GM23338 (cell line): ENCODE results near the gene RNF130.
A peak's percentile ranks its signal among the peaks of the same experiment; 100 is the strongest.

Experiments
- CREB1 ChIP-seq: fragments of 250-450 bp; sonication (Bioruptor Pico); IDR thresholded peaks from 2 replicates; pipeline ENCODE4 v1.5.0; 2020; ENCODE audit warnings: low read depth, mild to moderate bottlenecking, moderate library complexity
- CTCF ChIP-seq, 2 experiments: fragments of 200-600 bp in 1 of 2; sonication (generic) in 1 of 2; conservative IDR thresholded peaks; 2 replicates each; pipeline versions ENCODE4 v1.5.1 to v1.6.1; 2016 to 2017; ENCODE audit warnings: antibody characterized with exemption in 2 of 2, low read depth in 2 of 2, mild to moderate bottlenecking in 2 of 2, moderate library complexity in 1 of 2
- EZH2 ChIP-seq: fragments of 200-600 bp; sonication (generic); IDR thresholded peaks from one replicate; pipeline ENCODE4 v1.8.0; 2017; ENCODE audit warnings: antibody characterized with exemption, mild to moderate bottlenecking, low read depth; ENCODE audit not compliant: unreplicated experiment
- JUNB ChIP-seq: IDR thresholded peaks from one replicate; pipeline ENCODE4 v1.6.1; 2016; ENCODE audit warnings: antibody characterized with exemption; ENCODE audit not compliant: unreplicated experiment
- POLR2AphosphoS5 ChIP-seq: IDR thresholded peaks from 2 replicates; pipeline ENCODE4 v1.6.1; 2016; ENCODE audit warnings: antibody characterized with exemption, low read depth
- ZNF114 ChIP-seq: fragments of 250-450 bp; sonication (Bioruptor Pico); IDR thresholded peaks from 2 replicates; pipeline ENCODE4 v1.5.0; 2020; ENCODE audit warnings: mild to moderate bottlenecking, moderate library complexity
- TF ChIP-seq, protein P1 (sequence below): IDR thresholded peaks from one replicate; pipeline ENCODE4 v1.6.1; 2018; ENCODE audit warnings: antibody characterized with exemption; ENCODE audit not compliant: unreplicated experiment

DNA sequence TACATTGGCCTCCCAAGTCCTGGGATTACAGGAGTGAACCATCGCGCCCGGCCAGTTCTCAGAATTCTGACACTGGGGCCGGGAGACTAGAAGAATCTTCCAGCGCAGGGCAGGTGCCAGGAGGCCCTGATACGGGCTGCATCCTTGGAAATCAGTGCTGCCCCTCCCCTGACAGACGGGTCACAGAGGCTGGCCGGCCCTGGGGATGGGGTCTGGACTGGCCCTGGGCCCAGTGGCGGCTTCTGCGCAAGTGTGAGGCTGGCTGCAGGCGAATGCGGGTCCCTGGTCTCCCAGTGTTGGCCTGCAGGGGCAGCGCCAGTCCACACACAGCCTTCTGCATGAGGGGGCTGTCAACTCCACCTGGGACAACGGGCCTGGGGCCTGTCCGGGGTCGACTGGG, 163.0 kb downstream of the RNF130 start:
- TF ChIP-seq CTCF (conservative IDR thresholded peaks at IDR 0.05; ENCODE audit: low read depth in 2 of 2) (peak; percentile 52 to 81), EZH2 (no peak), JUNB (no peak), CREB1 (CRISPR knock-in tag) (no peak), POLR2AphosphoS5 (no peak), ZNF114 (CRISPR knock-in tag) (no peak)
- TF ChIP-seq, protein P1, sequence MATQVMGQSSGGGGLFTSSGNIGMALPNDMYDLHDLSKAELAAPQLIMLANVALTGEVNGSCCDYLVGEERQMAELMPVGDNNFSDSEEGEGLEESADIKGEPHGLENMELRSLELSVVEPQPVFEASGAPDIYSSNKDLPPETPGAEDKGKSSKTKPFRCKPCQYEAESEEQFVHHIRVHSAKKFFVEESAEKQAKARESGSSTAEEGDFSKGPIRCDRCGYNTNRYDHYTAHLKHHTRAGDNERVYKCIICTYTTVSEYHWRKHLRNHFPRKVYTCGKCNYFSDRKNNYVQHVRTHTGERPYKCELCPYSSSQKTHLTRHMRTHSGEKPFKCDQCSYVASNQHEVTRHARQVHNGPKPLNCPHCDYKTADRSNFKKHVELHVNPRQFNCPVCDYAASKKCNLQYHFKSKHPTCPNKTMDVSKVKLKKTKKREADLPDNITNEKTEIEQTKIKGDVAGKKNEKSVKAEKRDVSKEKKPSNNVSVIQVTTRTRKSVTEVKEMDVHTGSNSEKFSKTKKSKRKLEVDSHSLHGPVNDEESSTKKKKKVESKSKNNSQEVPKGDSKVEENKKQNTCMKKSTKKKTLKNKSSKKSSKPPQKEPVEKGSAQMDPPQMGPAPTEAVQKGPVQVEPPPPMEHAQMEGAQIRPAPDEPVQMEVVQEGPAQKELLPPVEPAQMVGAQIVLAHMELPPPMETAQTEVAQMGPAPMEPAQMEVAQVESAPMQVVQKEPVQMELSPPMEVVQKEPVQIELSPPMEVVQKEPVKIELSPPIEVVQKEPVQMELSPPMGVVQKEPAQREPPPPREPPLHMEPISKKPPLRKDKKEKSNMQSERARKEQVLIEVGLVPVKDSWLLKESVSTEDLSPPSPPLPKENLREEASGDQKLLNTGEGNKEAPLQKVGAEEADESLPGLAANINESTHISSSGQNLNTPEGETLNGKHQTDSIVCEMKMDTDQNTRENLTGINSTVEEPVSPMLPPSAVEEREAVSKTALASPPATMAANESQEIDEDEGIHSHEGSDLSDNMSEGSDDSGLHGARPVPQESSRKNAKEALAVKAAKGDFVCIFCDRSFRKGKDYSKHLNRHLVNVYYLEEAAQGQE = no peak
